PC-3 (cell line): ENCODE measurements around the gene TTBK2. TPM values are rescaled to one million over a fixed set of nuclear protein-coding genes. Genes with fewer than 3 reads are reported as not detected.

Experiments
- ATAC-seq: fragments of 200-7000 bp; cut with Tn5 transposase; 2 replicates; pipeline ENCODE4 v1.9.1; 2020; ENCODE audit warnings: mild to moderate bottlenecking, moderate library complexity
- BruUV-seq: library from RNA; stranded (reverse); fragments of 400-500 nt; replicated peaks from 2 replicates; lab custom pipeline; 2021; lab: Mats Ljungman, UMichigan
- CTCF ChIA-PET: fragments of 300-600 bp; sonication (Branson Sonifier 250); formaldehyde crosslinking; loops from one replicate; lab custom pipeline; 2022; ENCODE audit warnings: antibody characterized with exemption; lab: Charles Lee
- POLR2A ChIA-PET: fragments of 300-600 bp; sonication (Branson Sonifier 250); formaldehyde crosslinking; loops from one replicate; lab custom pipeline; 2022; ENCODE audit warnings: antibody characterized with exemption; ENCODE audit not compliant: unreplicated experiment; lab: Charles Lee
- DNase-seq: peaks from one replicate; pipeline ENCODE4 v3.0.0-alpha.2; 2015
- H2AFZ ChIP-seq: fragments of 300-600 bp; sonication (generic); 2 replicates; pipeline ENCODE4 v1.6.0; 2016; ENCODE audit warnings: antibody characterized with exemption, low read length
- H3F3A ChIP-seq: fragments of 300-600 bp; sonication (generic); one replicate; pipeline ENCODE4 v1.6.0; 2017; ENCODE audit warnings: antibody characterized with exemption, low read length, control low read depth, mild to moderate bottlenecking; ENCODE audit not compliant: unreplicated experiment
- H3K27ac ChIP-seq: fragments of 300-600 bp; sonication (generic); 2 replicates; pipeline ENCODE4 v1.5.1; 2016; ENCODE audit warnings: mild to moderate bottlenecking, low read length
- H3K27me3 ChIP-seq: fragments of 300-600 bp; sonication (generic); 2 replicates; pipeline ENCODE4 v1.6.1; 2016; ENCODE audit warnings: low read length, mixed read lengths
- H3K36me3 ChIP-seq: fragments of 300-600 bp; sonication (generic); 2 replicates; pipeline ENCODE4 v1.6.1; 2016; ENCODE audit warnings: low read depth, mixed run types, low read length, mixed read lengths
- H3K4me1 ChIP-seq: fragments of 300-600 bp; sonication (generic); 2 replicates; pipeline ENCODE4 v1.5.1; 2016; ENCODE audit warnings: low read length; ENCODE audit not compliant: insufficient read depth
- H3K4me2 ChIP-seq: fragments of 300-600 bp; sonication (generic); 2 replicates; pipeline ENCODE4 v1.6.0; 2016; ENCODE audit warnings: low read length
- H3K4me3 ChIP-seq: fragments of 300-600 bp; sonication (generic); 2 replicates; pipeline ENCODE4 v1.5.1; 2016; ENCODE audit warnings: mild to moderate bottlenecking, low read length, mixed read lengths
- H3K79me2 ChIP-seq: fragments of 300-600 bp; sonication (generic); 2 replicates; pipeline ENCODE4 v1.6.1; 2017; ENCODE audit warnings: low read length, mixed read lengths
- H3K9ac ChIP-seq: fragments of 300-600 bp; sonication (generic); 2 replicates; pipeline ENCODE4 v1.6.0; 2016; ENCODE audit warnings: mild to moderate bottlenecking, low read length
- H3K9me2 ChIP-seq: fragments of 300-600 bp; sonication (generic); replicated peaks from 2 replicates; pipeline ENCODE4 v1.6.1; 2016; ENCODE audit warnings: mixed run types, low read length, mixed read lengths
- H3K9me3 ChIP-seq: fragments of 300-600 bp; sonication (generic); 2 replicates; pipeline ENCODE4 v1.6.1; 2016; ENCODE audit warnings: low read length, mixed read lengths
- H4K20me1 ChIP-seq: fragments of 300-600 bp; sonication (generic); 2 replicates; pipeline ENCODE4 v1.6.1; 2016; ENCODE audit warnings: low read length, mixed read lengths
- CTCF ChIP-seq: fragments of 300-600 bp; sonication (generic); conservative IDR thresholded peaks from 2 replicates; pipeline ENCODE4 v1.5.1; 2017; ENCODE audit warnings: antibody characterized with exemption, low read depth, mild to moderate bottlenecking, low read length
- EZH2 ChIP-seq: fragments of 300-600 bp; sonication (generic); IDR thresholded peaks from one replicate; pipeline ENCODE4 v1.6.1; 2017; ENCODE audit warnings: antibody characterized with exemption, mild to moderate bottlenecking, low read length; ENCODE audit not compliant: unreplicated experiment
- EZH2phosphoT487 ChIP-seq: fragments of 300-600 bp; sonication (generic); IDR thresholded peaks from 2 replicates; pipeline ENCODE4 v1.6.1; 2018; ENCODE audit warnings: mild to moderate bottlenecking, antibody characterized with exemption, low read length, borderline replicate concordance
- intact Hi-C: fragments of 100-400 bp; cut with micrococcal nuclease; formaldehyde crosslinking; loops from 2 replicates; pipeline ENCODE4 v1.9.0; 2023
- total RNA-seq: library from RNA; depleted of rRNA; stranded (reverse); fragments of >200 nt; gene quantifications from 2 replicates; pipeline ENCODE4 v1.2.3, GENCODE V29; 2014

Gene TTBK2
- total RNA-seq, 1 experiment from 2014 or later = 3.5 TPM

GRCh38 chr15:42858540-42858939 is 62.0 kb downstream of the TTBK2 start:
- DNase-seq (peak; percentile 86), ATAC-seq (peak; percentile 34; the same call in 1 of the 2 replicates)
- no peaks in the 10 kb centered on the region for H3F3A ChIP-seq
- no peaks in the 10 kb centered on the region for H3K9me2 ChIP-seq
- TF ChIP-seq EZH2 (no peak), EZH2phosphoT487 (no peak), CTCF (no peak)
- no peaks in the 10 kb centered on the region for H3K9me3 ChIP-seq
- no peak overlapping the region for H3K9ac ChIP-seq
- CTCF ChIA-PET = no interaction called here
- H3K4me1 ChIP-seq = peaks cover 39% of the 10 kb centered on the region
- H3K27me3 ChIP-seq = no peaks in the 10 kb centered on the region
- no peak overlapping the region for H3K4me3 ChIP-seq
- H3K36me3 ChIP-seq = no peaks in the 10 kb centered on the region
- H3K27ac ChIP-seq = no peak overlapping the region
- POLR2A ChIA-PET = no interaction called here
- H3K4me2 ChIP-seq = peak overlapping the region; percentile 34; the same call in 1 of the 2 replicates
- no TSS peak for BruUV-seq
- no peaks in the 10 kb centered on the region for H4K20me1 ChIP-seq
- intact Hi-C loops = no loop called here
- H3K79me2 ChIP-seq = no peaks in the 10 kb centered on the region
- H2AFZ ChIP-seq = no peak overlapping the region

- ATAC-seq (peak; percentile 98), DNase-seq (peak; percentile 63)
- Histone ChIP-seq H3K4me1 (peaks cover 31% of the 10 kb centered on the region), H3K79me2 (no peaks in the 10 kb centered on the region), H4K20me1 (no peaks in the 10 kb centered on the region), H3K4me3 (no peak overlapping the region), H3K36me3 (no peaks in the 10 kb centered on the region), H3F3A (no peaks in the 10 kb centered on the region), H3K9me2 (no peaks in the 10 kb centered on the region), H3K4me2 (no peak overlapping the region; the same call in 1 of the 2 replicates), H2AFZ (no peak overlapping the region), H3K27me3 (no peaks in the 10 kb centered on the region), H3K27ac (peak overlapping the region; percentile 10; the same call in 1 of the 2 replicates), H3K9ac (no peak overlapping the region), H3K9me3 (no peaks in the 10 kb centered on the region)
- TF ChIP-seq CTCF (no peak), EZH2phosphoT487 (no peak), EZH2 (no peak)
- POLR2A ChIA-PET = no interaction called here
- intact Hi-C loops = no loop called here
- BruUV-seq = no TSS peak
- CTCF ChIA-PET = no interaction called here
These were observed 66.0 kb downstream of the TTBK2 start for GRCh38 chr15:42854576-42854975.

GRCh38 chr15:42849836-42850235 is 70.7 kb downstream of the TTBK2 start:
- Histone ChIP-seq H3K79me2 (no peaks in the 10 kb centered on the region), H3K9ac (no peak overlapping the region), H3K9me2 (no peaks in the 10 kb centered on the region), H2AFZ (no peak overlapping the region), H3K27me3 (no peaks in the 10 kb centered on the region), H3K36me3 (no peaks in the 10 kb centered on the region), H3F3A (no peaks in the 10 kb centered on the region), H3K27ac (no peak overlapping the region), H3K4me1 (peaks cover 23% of the 10 kb centered on the region), H4K20me1 (no peaks in the 10 kb centered on the region), H3K9me3 (no peaks in the 10 kb centered on the region), H3K4me2 (no peak overlapping the region), H3K4me3 (no peak overlapping the region)
- no peak for TF ChIP-seq EZH2phosphoT487
- intact Hi-C loops = no loop called here
- ChIA-PET CTCF (no interaction called here), POLR2A (no interaction called here)
- BruUV-seq = no TSS peak
- ATAC-seq = no peak
- DNase-seq = no peak
